Ishikawa (cell line): ENCODE measurements around the gene TM9SF1.

Experiments
- CEBPB ChIP-seq: IDR thresholded peaks from 2 replicates; pipeline ENCODE4 v1.6.1; 2012
- CREB1 ChIP-seq: IDR thresholded peaks from 2 replicates; pipeline ENCODE4 v1.6.1; 2012; ENCODE audit warnings: low read depth
- EGR1 ChIP-seq: IDR thresholded peaks from 2 replicates; pipeline ENCODE4 v1.6.1; 2012
- EP300 ChIP-seq: IDR thresholded peaks from 2 replicates; pipeline ENCODE4 v1.6.1; 2012; ENCODE audit warnings: borderline replicate concordance
- FOXM1 ChIP-seq: IDR thresholded peaks from 2 replicates; pipeline ENCODE4 v1.6.1; 2012; ENCODE audit warnings: low read depth, borderline replicate concordance
- NFIC ChIP-seq: IDR thresholded peaks from 2 replicates; pipeline ENCODE4 v1.6.1; 2012
- RAD21 ChIP-seq: IDR thresholded peaks from 2 replicates; pipeline ENCODE4 v1.6.1; 2012; ENCODE audit warnings: low read depth
- TAF1 ChIP-seq: IDR thresholded peaks from 2 replicates; pipeline ENCODE4 v1.6.1; 2012; ENCODE audit warnings: low read depth, mild to moderate bottlenecking
- TCF12 ChIP-seq: IDR thresholded peaks from 2 replicates; pipeline ENCODE4 v1.6.1; 2012; ENCODE audit warnings: low read depth
- TEAD4 ChIP-seq: IDR thresholded peaks from 2 replicates; pipeline ENCODE4 v1.6.1; 2012
- YY1 ChIP-seq: IDR thresholded peaks from 2 replicates; pipeline ENCODE4 v1.6.1; 2012; ENCODE audit warnings: low read depth
- ZBTB7A ChIP-seq: IDR thresholded peaks from 2 replicates; pipeline ENCODE4 v1.6.1; 2012; ENCODE audit warnings: low read depth
- TF ChIP-seq, protein P1 (sequence below): IDR thresholded peaks from 2 replicates; pipeline ENCODE4 v1.6.1; 2012
- TF ChIP-seq, protein P2 (sequence below): IDR thresholded peaks from 2 replicates; pipeline ENCODE4 v1.6.1; 2012
- TF ChIP-seq, protein P3 (sequence below): IDR thresholded peaks from 2 replicates; pipeline ENCODE4 v1.6.1; 2012; ENCODE audit warnings: low read depth, mild to moderate bottlenecking

The TM9SF1 gene

DNA sequence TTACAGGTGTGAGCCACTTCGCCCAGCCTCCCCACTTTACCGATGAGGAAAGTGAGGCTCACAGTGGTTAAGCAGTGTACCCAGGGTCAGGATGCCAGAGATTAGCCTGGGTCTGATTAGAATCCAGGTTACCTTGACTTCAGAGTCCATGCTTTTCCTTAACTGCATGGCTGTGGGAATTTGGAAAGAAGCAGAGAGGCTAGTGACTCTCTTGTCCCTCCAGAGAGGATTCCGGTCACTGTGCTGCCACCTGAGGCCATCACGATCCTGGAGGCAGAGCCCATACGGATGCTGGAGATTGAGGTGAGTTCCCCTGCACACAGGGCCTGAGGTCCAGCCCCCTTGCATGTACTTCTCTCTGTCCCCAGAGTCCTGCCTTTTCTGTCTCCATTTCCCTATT lies 18.6 kb downstream of the TM9SF1 start:
- TF ChIP-seq TCF12 (no peak), ZBTB7A (no peak), TEAD4 (no peak), NFIC (no peak), FOXM1 (no peak), CREB1 (no peak)
- TF ChIP-seq, protein P1, sequence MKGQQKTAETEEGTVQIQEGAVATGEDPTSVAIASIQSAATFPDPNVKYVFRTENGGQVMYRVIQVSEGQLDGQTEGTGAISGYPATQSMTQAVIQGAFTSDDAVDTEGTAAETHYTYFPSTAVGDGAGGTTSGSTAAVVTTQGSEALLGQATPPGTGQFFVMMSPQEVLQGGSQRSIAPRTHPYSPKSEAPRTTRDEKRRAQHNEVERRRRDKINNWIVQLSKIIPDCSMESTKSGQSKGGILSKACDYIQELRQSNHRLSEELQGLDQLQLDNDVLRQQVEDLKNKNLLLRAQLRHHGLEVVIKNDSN: no peak

DNA sequence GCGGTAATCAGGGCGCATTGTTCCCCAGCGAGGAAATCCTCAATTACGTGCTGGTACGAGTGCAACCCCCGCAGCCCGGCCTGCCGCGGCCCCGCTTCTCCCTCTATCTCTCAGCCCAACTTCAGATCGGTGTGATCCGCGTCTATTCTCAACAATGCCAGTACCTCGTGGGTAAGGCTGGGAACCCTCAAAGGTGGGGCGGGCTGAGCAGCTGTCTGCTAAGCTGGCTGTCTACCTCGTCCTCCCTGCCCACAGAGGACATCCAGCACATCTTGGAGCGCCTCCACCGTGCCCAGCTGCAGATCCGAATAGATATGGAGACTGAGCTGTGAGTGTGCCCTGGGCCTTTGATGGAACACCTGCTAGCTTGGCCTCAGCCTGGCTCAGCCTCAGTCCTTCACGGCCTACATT lies 22.4 kb downstream of the TM9SF1 start:
- no peak for TF ChIP-seq FOXM1
- no peak for TF ChIP-seq ZBTB7A
- TF ChIP-seq CEBPB: no peak
- TF ChIP-seq EP300: no peak
- no peak for TF ChIP-seq TCF12
- TF ChIP-seq NFIC: no peak
- no peak for TF ChIP-seq YY1
- no peak for TF ChIP-seq TAF1
- TF ChIP-seq, protein P2, sequence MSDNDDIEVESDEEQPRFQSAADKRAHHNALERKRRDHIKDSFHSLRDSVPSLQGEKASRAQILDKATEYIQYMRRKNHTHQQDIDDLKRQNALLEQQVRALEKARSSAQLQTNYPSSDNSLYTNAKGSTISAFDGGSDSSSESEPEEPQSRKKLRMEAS: no peak

DNA sequence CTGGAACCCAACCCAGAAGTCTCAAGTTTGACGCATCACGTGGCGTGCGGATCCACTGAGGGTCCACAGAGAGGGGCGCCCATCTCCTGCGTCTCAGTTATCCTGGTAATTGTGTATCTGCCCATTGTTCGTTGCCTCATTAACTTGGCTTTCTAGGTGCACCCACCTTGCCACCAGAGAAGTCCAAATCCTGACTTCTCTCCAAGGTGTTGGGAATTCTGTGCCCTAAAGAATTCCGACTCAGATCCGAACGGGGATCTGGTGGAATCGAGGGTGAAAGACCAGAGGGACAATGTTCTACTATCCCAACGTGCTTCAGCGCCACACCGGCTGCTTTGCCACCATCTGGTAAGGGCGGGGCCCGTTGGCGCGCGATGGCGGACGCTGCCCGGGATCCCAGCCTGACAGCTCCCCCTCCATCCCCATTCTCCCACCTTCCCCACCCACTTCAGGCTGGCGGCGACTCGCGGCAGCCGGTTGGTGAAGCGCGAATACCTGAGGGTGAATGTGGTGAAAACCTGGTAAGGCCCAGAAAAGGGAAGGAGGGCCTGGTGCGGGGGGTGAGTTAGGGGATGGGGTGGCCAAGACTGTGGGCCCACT lies 22.9 kb downstream of the TM9SF1 start:
- TF ChIP-seq, protein P2: no peak
- TF ChIP-seq, protein P1: no peak
- TF ChIP-seq, protein P3, sequence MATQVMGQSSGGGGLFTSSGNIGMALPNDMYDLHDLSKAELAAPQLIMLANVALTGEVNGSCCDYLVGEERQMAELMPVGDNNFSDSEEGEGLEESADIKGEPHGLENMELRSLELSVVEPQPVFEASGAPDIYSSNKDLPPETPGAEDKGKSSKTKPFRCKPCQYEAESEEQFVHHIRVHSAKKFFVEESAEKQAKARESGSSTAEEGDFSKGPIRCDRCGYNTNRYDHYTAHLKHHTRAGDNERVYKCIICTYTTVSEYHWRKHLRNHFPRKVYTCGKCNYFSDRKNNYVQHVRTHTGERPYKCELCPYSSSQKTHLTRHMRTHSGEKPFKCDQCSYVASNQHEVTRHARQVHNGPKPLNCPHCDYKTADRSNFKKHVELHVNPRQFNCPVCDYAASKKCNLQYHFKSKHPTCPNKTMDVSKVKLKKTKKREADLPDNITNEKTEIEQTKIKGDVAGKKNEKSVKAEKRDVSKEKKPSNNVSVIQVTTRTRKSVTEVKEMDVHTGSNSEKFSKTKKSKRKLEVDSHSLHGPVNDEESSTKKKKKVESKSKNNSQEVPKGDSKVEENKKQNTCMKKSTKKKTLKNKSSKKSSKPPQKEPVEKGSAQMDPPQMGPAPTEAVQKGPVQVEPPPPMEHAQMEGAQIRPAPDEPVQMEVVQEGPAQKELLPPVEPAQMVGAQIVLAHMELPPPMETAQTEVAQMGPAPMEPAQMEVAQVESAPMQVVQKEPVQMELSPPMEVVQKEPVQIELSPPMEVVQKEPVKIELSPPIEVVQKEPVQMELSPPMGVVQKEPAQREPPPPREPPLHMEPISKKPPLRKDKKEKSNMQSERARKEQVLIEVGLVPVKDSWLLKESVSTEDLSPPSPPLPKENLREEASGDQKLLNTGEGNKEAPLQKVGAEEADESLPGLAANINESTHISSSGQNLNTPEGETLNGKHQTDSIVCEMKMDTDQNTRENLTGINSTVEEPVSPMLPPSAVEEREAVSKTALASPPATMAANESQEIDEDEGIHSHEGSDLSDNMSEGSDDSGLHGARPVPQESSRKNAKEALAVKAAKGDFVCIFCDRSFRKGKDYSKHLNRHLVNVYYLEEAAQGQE: no peak
- TF ChIP-seq TEAD4 (no peak), ZBTB7A (no peak), TCF12 (no peak), FOXM1 (no peak), NFIC (no peak), YY1 (no peak), EGR1 (no peak), RAD21 (no peak), EP300 (no peak), TAF1 (no peak), CEBPB (no peak), CREB1 (no peak)

DNA sequence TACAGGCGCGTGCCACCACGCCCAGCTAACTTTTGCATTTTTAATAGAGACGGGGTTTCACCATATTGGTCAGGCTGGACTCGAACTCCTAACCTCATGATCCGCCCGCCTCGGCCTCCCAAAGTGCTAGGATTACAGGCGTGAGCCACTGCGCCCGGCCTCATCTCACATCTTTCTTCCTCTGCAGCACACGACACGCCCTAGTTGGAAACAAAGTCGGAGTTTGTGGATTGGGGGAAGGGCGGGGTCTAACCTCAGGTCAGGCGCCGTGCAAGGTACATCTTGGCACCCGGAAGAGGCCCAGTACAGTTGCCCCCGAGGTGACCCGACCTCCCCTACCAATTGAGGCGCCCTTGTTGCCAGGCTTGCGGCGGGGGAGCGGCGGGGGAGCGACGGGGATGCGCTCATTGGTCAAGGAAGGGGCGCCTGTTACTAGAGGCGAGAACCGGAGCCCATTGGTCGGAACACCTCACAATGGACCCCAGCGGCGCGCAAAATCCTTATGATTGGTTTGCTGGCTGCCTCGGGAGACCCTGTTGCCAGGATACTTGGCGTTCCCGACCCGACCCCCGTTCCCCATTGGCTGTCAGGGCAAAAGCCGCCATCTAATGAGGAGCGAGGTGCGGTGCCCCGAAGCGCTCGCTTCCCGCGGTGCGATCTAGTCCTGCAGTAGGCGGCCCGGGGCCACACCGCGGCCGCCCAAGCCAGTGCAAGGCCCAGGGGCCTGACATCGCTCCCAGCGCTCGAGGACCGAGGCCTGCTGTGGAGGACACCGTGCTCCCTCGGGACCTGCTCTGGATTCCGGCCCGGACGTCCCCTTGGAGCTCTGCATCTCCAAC lies 23.6 kb downstream of the TM9SF1 start, which contains the start of gene REC8:
Gene REC8 (plus strand): TSS at position 659 of the 839 bp plus-strand sequence. CDS start 473 bp downstream, outside the sequence.
- no peak for TF ChIP-seq FOXM1

DNA sequence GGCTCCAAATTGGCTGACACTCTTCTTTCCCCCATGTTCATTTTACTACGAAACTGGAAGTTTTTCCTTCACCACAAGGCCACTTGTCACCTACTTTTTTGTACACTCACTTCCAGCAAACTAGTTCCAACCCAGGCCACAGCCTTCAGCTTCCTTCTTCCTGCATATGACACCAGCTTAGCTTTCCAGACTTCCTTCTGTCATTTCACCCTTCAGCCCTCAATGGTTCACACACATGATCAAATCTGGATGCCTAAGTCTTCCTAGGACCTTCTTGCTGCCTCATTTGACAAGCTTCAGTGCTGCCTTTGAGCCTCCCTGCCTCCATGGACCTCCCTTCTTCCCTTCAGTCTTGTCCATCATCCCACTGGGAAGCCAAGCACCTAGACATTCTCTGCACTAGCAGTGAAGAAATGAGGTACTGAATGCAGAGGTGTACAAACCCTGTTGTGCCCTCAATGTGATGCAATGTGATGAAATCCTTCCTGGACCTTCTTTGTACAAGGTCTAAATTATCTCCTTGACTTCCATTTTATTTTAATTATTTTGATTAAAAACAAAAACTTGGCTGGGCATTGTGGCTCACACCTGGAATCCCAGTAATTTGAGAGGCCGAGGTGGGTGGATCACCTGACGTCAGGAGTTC lies 27.6 kb downstream of the TM9SF1 start:
- TF ChIP-seq FOXM1: no peak

DNA sequence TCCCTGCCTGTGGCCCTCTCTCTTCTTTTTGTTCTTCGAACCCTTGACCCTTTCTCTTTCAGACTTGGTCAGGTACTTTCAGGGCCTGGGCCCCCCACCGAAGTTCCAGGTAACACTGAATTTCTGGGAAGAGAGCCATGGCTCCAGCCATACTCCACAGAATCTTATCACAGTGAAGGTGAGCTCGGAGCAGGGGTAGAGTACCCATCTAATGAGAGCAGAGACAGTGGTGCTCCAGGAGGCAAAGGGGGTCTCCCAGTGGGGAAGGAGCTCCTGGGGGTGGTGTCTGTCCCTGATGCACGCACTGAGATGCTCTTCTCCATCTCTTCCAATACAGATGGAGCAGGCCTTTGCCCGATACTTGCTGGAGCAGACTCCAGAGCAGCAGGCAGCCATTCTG lies 29.5 kb downstream of the TM9SF1 start:
- no peak for TF ChIP-seq CREB1
- TF ChIP-seq, protein P2: no peak
- no peak for TF ChIP-seq CEBPB
- TF ChIP-seq, protein P3: no peak
- TF ChIP-seq TEAD4: no peak
- no peak for TF ChIP-seq NFIC
- no peak for TF ChIP-seq FOXM1
- TF ChIP-seq EP300: no peak
- no peak for TF ChIP-seq ZBTB7A
